WI38 (cell line): ENCODE data around the gene VWA5B1.

Source experiments
- H3K4me3 ChIP-seq: 2 replicates; pipeline ENCODE4 v1.5.1; 2011; ENCODE audit warnings: low read depth, mild to moderate bottlenecking, control low read depth, low read length
- TF ChIP-seq, protein P1 (sequence below): IDR thresholded peaks from 2 replicates; pipeline ENCODE4 v1.5.1; 2012; ENCODE audit warnings: low read depth, mild to moderate bottlenecking, control low read depth, low read length

Gene VWA5B1

DNA sequence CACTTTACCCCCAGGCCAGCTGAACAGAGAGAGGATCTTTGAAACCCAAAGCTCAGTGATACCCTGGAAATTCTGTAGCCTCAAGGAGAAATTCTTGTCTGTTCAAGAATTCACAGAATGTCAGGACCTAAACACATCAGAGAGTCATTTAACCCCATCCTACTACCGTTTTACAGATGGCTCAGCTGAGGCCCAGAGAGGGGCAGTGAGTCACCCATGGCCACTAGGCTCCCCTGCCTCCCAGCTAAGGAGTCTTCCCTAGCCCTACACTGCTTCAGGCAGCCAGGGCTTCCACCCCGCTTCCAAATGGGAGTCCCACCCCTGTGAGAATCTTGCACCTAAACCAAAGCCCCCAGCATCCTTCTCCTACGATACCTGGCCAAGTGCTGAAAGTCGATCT lies 28.3 kb downstream of the VWA5B1 start:
- no peak overlapping the region for H3K4me3 ChIP-seq
- TF ChIP-seq, protein P1, sequence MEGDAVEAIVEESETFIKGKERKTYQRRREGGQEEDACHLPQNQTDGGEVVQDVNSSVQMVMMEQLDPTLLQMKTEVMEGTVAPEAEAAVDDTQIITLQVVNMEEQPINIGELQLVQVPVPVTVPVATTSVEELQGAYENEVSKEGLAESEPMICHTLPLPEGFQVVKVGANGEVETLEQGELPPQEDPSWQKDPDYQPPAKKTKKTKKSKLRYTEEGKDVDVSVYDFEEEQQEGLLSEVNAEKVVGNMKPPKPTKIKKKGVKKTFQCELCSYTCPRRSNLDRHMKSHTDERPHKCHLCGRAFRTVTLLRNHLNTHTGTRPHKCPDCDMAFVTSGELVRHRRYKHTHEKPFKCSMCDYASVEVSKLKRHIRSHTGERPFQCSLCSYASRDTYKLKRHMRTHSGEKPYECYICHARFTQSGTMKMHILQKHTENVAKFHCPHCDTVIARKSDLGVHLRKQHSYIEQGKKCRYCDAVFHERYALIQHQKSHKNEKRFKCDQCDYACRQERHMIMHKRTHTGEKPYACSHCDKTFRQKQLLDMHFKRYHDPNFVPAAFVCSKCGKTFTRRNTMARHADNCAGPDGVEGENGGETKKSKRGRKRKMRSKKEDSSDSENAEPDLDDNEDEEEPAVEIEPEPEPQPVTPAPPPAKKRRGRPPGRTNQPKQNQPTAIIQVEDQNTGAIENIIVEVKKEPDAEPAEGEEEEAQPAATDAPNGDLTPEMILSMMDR: no peak

DNA sequence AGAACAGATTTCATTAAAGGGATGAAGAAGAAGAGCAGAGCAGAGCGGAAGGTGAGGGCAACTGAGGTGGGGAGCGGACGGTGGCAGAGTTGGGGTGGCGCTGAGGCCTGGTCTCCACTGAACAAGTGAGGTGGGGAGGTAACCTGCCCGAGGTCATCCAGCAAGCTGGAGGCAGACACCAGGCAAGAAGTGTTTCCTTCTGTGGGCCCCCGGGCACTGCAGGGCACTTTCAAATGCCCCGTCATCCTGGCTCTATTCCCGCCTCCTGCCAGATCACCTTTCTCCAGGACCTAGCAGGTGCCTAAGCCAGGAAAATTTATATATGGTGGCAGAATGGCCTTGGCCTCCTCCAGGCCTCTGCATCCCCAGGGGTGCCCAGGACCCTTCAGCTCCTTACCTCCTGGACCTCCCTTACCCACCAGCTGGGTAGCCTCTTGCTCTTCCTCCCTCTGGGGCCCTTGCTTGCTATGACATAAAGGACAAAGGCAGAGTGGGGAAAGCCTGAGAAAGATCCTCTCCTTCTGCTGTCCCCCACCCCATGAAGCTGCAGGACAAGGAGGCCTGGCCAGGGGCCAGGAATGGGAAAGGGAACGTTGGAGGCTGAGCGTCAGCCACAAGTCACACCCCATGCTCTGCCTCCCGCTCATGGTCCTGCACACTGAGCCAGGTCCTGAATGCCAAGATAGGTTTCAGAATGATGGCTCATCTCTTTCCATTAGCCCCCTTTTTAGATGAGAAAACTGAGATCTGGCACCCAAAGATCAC lies 29.0 kb downstream of the VWA5B1 start:
- H3K4me3 ChIP-seq: no peak overlapping the region
- TF ChIP-seq, protein P1: no peak

DNA sequence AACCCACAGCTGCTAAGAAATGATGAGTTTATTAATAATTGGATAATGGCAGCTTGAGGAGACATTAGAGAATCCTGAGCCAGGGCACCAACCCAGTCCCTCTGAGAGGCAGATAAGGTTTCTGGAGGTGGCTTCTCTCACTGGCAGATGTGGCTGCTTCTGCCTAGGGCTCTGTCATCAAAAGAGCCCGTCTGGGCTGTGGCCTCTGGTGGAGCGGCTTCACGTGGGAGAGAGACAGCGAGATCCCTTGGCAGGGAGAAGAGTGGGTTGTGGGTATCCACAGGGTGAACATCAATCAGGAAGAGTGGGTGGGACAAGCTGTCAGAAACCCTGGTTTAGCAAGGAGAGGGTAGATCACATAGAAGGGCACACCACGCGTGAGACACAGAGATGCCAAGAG lies 30.0 kb downstream of the VWA5B1 start:
- no peak overlapping the region for H3K4me3 ChIP-seq
- TF ChIP-seq, protein P1: no peak

DNA sequence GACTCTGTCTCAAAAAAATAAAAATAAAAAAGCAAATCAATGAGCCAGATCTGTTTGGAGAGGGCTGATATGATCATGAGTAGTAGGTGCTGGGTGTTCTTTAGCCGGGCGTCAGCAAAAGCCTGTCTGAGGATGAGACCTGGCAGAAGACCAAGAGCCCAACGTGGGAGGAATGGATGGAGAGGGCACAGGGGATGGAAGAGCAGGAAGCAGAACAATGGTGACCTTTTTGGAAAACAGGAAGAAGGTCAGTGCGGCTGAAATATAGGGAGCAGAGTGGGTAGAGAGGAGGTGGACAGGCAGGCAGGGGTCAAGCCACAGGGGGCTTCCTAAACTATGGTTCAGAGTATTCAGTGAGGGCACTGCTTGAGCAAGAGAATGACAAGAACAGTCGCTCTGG lies 30.9 kb downstream of the VWA5B1 start:
- H3K4me3 ChIP-seq: no peak overlapping the region
- TF ChIP-seq, protein P1: no peak

DNA sequence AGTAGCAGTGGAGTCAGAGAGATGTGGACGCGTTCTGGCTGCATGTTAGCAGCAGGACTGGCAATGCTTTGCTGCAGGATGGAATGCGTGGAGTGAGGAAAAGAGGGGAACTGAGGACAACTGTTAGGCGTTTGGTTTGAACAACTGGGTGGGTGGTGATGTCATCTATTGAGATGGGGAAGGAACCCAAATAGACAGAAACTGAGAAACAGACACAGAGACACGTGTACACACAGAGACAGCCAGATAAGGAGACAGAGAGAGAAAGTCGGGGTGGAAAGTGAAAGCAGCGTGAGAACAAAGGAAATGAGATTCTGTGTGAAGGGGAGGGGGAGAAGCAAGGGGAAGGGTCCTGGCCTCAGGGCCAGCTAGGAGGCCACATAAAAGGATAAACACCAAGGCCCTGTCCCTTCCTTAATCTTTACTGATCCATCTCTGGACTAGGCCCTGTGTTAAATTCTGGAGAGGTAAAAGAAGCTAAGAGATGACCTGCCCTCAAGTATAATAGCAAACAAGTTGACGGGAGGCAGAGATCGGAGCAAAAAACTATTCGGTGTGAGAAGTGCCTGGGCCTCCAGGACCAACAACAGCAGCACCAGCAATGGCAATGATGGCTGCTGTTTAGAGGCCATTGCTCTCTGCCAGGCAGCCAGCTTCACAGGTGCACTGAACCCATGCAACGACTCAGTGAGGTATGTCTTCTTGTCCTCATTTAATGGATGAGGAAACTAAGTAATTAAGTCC lies 31.6 kb downstream of the VWA5B1 start:
- TF ChIP-seq, protein P1: no peak

DNA sequence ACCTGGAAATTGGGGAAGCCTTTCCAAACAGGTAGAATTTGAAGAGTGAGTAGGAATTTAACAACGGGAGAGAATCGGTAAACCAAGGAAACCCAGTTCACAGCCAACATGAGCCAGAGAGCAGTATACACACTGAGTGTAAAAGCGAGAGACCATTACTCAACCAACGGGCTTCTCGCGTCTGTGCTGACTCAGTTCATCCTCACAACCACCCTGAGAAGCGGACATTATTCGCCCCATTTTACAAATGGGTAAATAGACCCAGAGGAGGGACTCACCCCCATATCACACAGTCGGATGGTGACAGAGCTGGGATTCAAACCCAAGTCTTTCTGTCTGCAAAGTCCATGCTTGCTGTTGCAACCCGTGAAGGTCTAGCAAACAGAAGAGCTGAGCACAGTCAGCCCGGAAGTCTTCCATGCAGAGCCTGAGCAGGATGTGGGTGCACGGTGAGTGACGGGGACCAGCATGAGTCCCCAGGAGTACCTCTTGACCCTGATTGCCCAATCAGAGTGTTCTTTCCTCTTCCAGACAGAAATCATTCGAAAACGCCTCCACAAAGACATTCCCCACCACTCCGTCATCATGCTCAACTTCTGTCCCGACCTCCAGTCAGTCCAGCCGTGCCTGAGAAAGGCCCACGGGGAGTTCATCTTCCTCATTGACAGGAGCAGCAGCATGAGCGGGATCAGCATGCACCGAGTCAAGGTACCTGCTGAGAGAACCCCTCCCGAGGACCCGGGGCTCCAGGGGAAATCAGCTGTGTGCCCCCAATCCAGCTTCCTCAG lies 32.3 kb downstream of the VWA5B1 start:
- no peak overlapping the region for H3K4me3 ChIP-seq
- TF ChIP-seq, protein P1: no peak

More for the DNA sequence above, 31.6 kb downstream of the VWA5B1 start:
- no peak overlapping the region for H3K4me3 ChIP-seq
